Memory B cell (primary cell): ENCODE measurements around the gene CR2.
A peak's percentile ranks its signal among the peaks of the same experiment; 100 is the strongest.
"Not testable (repeated sequence)": the region's sequence is repeated elsewhere in the genome, so short reads cannot be mapped to it uniquely, and the experiment has no call there.

Source experiments
- ATAC-seq: fragments of 150-1000 bp; cut with Tn5 transposase; 2 replicates; pipeline ENCODE4 v1.10.0; 2021; ENCODE audit warnings: low read depth, mild to moderate bottlenecking, moderate library complexity
- DNase-seq, 2 donors: peaks; one replicate each; pipeline ENCODE4 v3.0.0; 2022; ENCODE audit warnings: low spot score in 2 of 2
- H3K27ac Mint-ChIP-seq: one replicate; pipeline ENCODE4 v1.8.0; 2022; ENCODE audit warnings: mild to moderate bottlenecking, moderate library complexity, mixed read lengths
- H3K27me3 Mint-ChIP-seq: one replicate; pipeline ENCODE4 v1.8.0; 2022; ENCODE audit warnings: mixed read lengths
- H3K36me3 Mint-ChIP-seq: one replicate; pipeline ENCODE4 v1.8.0; 2022; ENCODE audit warnings: mild to moderate bottlenecking, mixed read lengths
- H3K4me1 Mint-ChIP-seq: one replicate; pipeline ENCODE4 v1.8.0; 2022; ENCODE audit warnings: mixed read lengths
- H3K4me3 Mint-ChIP-seq: one replicate; pipeline ENCODE4 v1.8.0; 2022; ENCODE audit warnings: mild to moderate bottlenecking, moderate library complexity, mixed read lengths
- H3K9me3 Mint-ChIP-seq: one replicate; pipeline ENCODE4 v1.8.0; 2022; ENCODE audit warnings: mixed read lengths

CR2 gene

DNA sequence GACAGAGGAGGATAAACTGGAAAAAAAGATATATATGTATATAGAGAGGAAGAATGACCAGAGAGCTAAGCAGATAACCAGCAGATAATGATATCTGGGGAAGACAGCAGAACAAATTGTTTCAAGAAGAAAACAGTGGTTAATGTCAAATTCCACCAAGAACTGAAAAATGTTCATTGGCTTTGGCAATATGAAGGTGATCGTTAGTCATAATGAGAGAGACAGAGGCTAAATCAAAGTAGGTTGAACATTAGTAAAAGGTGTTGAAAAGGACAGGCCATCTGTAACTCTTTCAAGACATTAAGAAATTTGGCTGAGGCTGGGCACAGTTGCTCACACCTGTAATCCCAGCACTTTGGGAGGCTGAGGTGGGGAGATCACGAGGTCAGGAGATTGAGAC, 25.3 kb upstream of the CR2 start:
- peak overlapping the region; percentile 71 for H3K27ac Mint-ChIP-seq
- H3K4me3 Mint-ChIP-seq: peak overlapping the region; percentile 9
- no peaks in the 10 kb centered on the region for H3K9me3 Mint-ChIP-seq
- no peaks in the 10 kb centered on the region for H3K36me3 Mint-ChIP-seq
- no peak for DNase-seq
- H3K27me3 Mint-ChIP-seq: no peaks in the 10 kb centered on the region
- peaks cover 50% of the 10 kb centered on the region for H3K4me1 Mint-ChIP-seq
- no peak for ATAC-seq

DNA sequence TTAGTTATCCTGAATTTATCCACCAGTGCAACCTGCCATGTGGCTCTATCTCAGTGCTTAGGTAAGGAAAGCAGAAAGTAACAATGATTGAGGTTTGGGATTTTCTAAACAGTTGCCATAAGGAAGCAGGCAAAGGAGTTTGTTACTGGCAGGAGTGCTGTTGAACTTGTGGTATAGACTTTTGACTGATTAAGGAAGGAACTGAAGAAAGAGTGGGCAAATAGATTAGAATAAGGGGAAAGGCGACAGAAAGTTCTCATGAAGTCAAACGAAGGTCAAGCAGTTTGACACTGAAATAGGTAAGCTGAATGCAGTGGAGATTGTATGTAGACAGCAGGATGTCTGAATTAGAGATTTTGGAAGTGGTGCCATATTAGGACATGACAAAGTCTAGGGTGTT, 24.2 kb upstream of the CR2 start:
- H3K27ac Mint-ChIP-seq: peak overlapping the region; percentile 71
- peak overlapping the region; percentile 39 for H3K4me3 Mint-ChIP-seq
- no peak for DNase-seq
- H3K27me3 Mint-ChIP-seq: no peaks in the 10 kb centered on the region
- H3K4me1 Mint-ChIP-seq: peaks cover 54% of the 10 kb centered on the region
- H3K9me3 Mint-ChIP-seq: no peaks in the 10 kb centered on the region
- peaks cover 1% of the 10 kb centered on the region for H3K36me3 Mint-ChIP-seq
- ATAC-seq: peak; percentile 20

DNA sequence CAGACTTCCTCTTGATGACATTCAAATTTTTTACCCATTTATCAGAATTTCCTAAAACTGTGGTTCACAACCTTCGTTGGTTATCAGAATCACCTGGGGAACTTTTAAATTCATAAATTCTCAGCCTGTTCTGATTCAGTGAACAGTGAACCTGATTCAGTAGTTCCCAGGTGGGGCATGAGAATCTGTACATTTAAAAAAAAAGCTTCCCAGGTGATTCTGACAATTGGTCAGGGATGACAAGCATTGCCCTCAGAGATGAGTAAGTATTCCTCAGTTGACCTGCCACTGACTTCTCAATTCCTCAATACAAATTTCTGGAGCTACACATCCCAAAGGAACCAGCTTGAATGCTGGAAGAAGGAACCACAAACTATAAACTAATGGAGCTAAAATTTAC, 23.5 kb upstream of the CR2 start:
- no peak for DNase-seq
- ATAC-seq: peak; percentile 62
- Mint-ChIP-seq H3K36me3 (peaks cover 1% of the 10 kb centered on the region), H3K27ac (peak overlapping the region; percentile 71), H3K27me3 (no peaks in the 10 kb centered on the region), H3K4me1 (peaks cover 50% of the 10 kb centered on the region), H3K4me3 (no peak overlapping the region), H3K9me3 (no peaks in the 10 kb centered on the region)

DNA sequence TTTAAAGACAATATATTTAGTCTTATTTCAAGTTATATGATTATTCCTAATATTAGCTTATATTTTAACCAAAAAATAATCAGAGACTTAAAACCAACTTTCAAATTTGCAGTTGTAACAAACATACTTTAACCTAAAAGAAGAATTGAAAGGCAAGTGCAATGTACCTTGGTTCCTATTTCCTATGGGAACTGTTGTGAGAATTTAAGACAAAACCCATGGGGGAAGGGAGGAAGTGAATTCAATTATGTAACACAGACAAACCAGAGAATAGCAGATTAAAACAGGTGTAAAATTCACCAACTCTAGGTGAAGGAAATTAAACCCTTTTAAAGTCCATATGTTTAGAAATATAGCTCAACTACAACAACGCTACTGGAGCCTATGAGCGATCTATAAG, 22.6 kb upstream of the CR2 start:
- no peaks in the 10 kb centered on the region for H3K9me3 Mint-ChIP-seq
- H3K36me3 Mint-ChIP-seq: peaks cover 1% of the 10 kb centered on the region
- peak overlapping the region; percentile 31 for H3K27ac Mint-ChIP-seq
- peak overlapping the region; percentile 45 for H3K4me3 Mint-ChIP-seq
- no peaks in the 10 kb centered on the region for H3K27me3 Mint-ChIP-seq
- ATAC-seq (peak; percentile 81), DNase-seq (no peak)
- H3K4me1 Mint-ChIP-seq: peaks cover 55% of the 10 kb centered on the region

DNA sequence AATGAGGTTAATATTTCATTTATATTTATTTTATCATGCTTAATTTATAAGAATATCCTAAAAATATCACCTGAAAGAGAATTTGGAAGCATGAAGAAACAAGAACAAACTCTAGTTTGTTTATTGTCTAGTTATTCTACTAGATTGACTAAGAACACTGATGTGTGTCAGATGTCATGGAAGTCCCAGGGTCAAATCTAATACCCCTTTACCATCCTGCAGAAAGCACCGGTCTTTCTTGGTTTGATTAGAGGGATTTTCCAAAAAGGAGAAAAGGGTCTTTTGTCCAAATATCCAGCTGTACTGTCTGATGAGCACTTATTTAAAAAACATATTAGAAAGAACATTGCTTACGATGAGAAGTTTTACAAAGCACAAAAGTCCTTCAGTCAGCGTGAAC, 20.7 kb upstream of the CR2 start:
- no peak for ATAC-seq
- Mint-ChIP-seq H3K4me3 (no peak overlapping the region), H3K27me3 (no peaks in the 10 kb centered on the region), H3K36me3 (peaks cover 1% of the 10 kb centered on the region), H3K4me1 (peaks cover 47% of the 10 kb centered on the region), H3K9me3 (no peaks in the 10 kb centered on the region), H3K27ac (no peak overlapping the region)
- DNase-seq: no peak

DNA sequence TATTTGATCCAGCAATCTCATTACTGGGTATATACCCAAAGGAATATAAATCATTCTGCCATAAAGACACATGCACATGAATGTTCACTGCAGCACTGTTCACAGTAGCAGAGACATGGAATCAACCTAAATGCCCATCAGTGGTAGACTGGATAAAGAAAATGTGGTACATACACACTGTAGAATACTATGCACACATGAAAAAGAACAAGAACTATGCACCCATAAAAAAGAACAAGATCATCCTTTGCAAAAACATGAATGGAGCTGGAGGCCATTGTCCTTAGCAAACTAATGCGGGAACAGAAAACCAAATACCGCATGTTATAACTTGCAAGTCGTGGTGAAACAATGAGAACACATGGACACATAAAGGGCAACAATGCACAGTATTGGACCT, 17.4 kb upstream of the CR2 start:
- not testable (repeated sequence) for H3K9me3 Mint-ChIP-seq, H3K27me3 Mint-ChIP-seq, H3K36me3 Mint-ChIP-seq, DNase-seq, ATAC-seq, H3K27ac Mint-ChIP-seq, H3K4me3 Mint-ChIP-seq
- peaks cover 24% of the 10 kb centered on the region for H3K4me1 Mint-ChIP-seq

DNA sequence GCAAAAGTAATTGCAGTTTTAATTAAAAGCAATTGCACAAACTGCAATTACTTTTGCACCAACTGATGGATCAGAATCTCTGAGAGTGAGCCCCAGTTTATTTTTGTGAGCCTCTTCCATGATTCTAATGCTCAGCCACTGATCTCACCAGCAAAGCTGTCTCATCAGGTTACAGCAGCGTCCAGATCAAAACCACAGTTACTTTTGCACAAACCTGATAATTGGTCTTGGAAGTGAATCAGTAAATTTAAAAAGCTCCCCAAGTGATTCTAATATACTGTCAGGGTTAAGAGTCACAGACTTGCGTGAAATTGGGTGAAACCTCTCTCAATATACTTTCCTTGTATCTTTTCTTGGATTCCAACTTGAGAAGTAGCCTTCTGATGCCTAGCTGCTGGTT, 13.5 kb upstream of the CR2 start:
- DNase-seq (no peak), ATAC-seq (no peak)
- H3K9me3 Mint-ChIP-seq: no peaks in the 10 kb centered on the region
- no peak overlapping the region for H3K27ac Mint-ChIP-seq
- H3K4me1 Mint-ChIP-seq: peaks cover 20% of the 10 kb centered on the region
- H3K27me3 Mint-ChIP-seq: no peaks in the 10 kb centered on the region
- no peaks in the 10 kb centered on the region for H3K36me3 Mint-ChIP-seq
- no peak overlapping the region for H3K4me3 Mint-ChIP-seq

DNA sequence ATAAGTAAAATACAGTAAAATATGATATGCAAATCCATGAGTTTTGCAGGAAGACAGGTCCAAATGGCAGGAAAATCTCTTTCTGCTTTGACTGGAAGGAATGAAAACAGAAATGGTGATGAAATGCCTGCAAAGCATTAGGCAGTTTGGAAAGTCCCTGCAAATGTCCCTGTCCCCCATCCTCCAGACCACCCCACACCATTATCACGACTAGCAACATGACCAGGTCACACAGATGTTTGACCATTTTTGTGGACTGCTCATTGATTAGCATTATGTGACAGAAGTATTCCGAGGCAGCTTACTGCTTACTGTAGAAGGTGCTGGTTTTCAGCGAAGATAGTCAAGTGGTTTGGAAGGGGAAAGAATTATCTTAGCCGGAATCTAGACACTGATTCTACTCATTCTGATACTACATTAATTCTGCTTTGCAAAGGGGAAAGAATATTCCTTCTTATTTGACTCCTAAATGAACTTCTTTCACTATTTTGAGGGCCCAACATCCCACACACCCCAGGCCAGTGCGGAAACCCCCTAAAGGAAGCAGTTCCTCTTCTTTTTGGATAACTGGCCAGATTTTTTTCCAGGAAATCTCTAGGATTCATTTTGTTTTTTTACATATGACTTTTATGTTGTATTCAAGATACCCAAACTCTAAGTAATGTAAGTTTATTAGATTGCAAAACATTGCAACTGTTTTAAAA, 9.5 kb upstream of the CR2 start:
- H3K27me3 Mint-ChIP-seq: no peaks in the 10 kb centered on the region
- DNase-seq (no peak), ATAC-seq (no peak)
- H3K27ac Mint-ChIP-seq: no peak overlapping the region
- H3K4me3 Mint-ChIP-seq: no peak overlapping the region
- no peaks in the 10 kb centered on the region for H3K36me3 Mint-ChIP-seq
- peaks cover 12% of the 10 kb centered on the region for H3K4me1 Mint-ChIP-seq
- H3K9me3 Mint-ChIP-seq: no peaks in the 10 kb centered on the region

DNA sequence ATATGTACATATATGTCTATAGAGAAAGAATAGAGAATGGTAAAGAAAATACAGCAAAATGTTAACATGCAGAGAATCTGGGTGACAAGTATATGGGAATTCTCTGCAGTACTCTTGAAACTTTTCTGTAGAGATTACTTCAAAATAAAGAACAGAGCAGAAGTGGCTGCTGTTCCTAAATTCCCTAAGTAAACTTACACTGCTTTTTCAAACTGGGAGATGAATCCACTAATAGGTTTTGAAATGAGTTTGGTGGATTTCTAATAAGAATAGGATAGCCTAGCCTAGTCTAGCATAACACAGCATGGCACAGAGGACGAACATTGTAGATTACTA, 450 bp upstream of the CR2 start:
- H3K4me3 Mint-ChIP-seq: peak overlapping the region; percentile 84
- DNase-seq (no peak), ATAC-seq (no peak)
- H3K9me3 Mint-ChIP-seq: no peaks in the 10 kb centered on the region
- H3K27ac Mint-ChIP-seq: no peak overlapping the region
- no peaks in the 10 kb centered on the region for H3K27me3 Mint-ChIP-seq
- peaks cover 10% of the 10 kb centered on the region for H3K4me1 Mint-ChIP-seq
- no peaks in the 10 kb centered on the region for H3K36me3 Mint-ChIP-seq

DNA sequence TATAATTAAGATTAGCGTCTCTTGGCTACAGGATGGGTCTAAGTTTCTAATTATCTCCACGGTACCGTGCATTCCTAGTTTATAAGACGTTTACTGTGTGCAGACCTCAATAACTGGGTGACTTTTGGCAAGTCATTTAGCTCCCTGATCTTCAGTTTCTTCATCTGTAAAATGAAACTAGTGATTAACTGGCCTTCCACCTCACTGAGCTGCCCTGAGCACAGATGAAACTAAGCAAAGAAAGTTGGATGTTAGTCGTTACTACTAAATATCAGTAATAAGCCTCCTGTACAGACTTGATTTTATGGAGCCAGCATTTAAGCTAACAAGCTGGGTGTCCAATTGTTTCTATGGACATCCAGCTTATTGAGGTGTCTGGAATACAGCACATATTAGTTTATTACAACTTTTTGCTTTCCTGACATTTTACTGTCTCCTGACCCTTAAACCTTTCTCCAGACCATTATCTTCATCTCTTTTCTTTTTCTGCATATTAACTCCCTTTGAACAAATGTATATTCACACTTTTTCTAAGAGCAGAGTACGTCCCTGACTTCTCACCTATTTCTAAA, 1.1 kb downstream of the CR2 start:
- H3K27me3 Mint-ChIP-seq: no peaks in the 10 kb centered on the region
- H3K27ac Mint-ChIP-seq: no peak overlapping the region
- peak overlapping the region; percentile 84 for H3K4me3 Mint-ChIP-seq
- ATAC-seq (no peak), DNase-seq (no peak)
- peaks cover 14% of the 10 kb centered on the region for H3K4me1 Mint-ChIP-seq
- no peaks in the 10 kb centered on the region for H3K36me3 Mint-ChIP-seq
- no peaks in the 10 kb centered on the region for H3K9me3 Mint-ChIP-seq

DNA sequence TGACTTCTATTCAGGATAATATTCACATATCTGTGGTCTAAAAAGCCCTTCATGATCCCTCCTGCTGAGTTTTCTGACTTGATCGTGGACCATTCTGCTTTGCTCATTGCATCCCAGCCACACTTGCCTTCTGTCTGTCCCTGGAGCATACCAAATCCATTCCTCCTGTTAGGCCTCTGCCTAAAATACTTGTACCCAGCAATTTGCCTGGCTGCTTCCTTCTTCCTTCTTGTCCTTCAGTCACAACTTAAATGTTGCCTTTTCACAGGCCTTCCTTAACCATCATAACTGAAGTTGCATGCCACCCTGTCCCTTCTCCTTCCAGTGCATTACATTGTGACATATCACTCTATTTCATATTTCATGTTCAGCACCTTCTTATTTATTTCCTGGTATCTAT, 4.3 kb downstream of the CR2 start:
- Mint-ChIP-seq H3K4me3 (no peak overlapping the region), H3K4me1 (peaks cover 25% of the 10 kb centered on the region), H3K9me3 (no peaks in the 10 kb centered on the region), H3K36me3 (peaks cover 2% of the 10 kb centered on the region), H3K27ac (no peak overlapping the region), H3K27me3 (no peaks in the 10 kb centered on the region)
- ATAC-seq: no peak
- no peak for DNase-seq

DNA sequence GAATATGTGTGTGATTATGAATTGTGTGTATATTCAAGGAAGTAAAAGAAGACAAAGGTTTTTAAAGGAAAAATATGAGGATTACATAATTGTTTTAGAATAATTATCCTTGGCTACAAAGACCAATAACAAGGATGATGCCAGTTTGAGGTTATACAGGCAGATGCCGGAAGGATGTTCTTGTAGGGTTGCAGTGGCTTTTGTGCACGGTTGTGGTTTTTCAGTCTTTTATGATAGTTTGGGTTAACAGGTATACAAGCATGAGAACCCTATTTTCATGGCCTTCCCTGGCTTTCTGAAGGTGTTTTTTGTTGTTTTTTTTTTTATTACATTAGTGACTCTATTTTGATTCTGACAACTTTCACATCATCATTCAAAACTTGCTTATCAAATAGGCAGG, 4.9 kb downstream of the CR2 start:
- Mint-ChIP-seq H3K27me3 (no peaks in the 10 kb centered on the region), H3K27ac (no peak overlapping the region), H3K4me3 (no peak overlapping the region), H3K4me1 (peaks cover 24% of the 10 kb centered on the region), H3K9me3 (no peaks in the 10 kb centered on the region), H3K36me3 (peaks cover 6% of the 10 kb centered on the region)
- peak; percentile 30 for ATAC-seq
- DNase-seq: peak in 1 of 2 donors; percentile 9

DNA sequence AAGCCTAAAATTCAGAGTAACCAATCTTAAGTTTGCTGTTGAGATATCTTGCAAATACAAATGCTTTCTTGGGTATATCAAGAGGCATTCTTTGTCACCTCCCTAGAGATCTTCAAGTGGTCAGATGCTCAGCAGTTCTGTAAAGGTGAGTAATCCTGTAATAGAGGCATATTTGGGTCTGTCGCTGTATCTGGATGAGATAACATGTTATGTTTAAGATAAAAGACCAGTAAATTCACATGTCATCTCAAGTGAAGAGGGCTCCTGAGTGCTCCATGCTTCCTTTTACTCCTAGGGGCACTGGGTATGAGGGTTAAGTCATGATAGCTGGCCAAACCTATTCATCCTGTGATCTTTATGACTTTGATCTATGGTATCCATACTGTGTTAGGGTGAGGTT, 7.5 kb downstream of the CR2 start:
- H3K27ac Mint-ChIP-seq: peak overlapping the region; percentile 45
- H3K4me1 Mint-ChIP-seq: peaks cover 21% of the 10 kb centered on the region
- DNase-seq (no peak), ATAC-seq (no peak)
- no peaks in the 10 kb centered on the region for H3K27me3 Mint-ChIP-seq
- H3K9me3 Mint-ChIP-seq: no peaks in the 10 kb centered on the region
- no peak overlapping the region for H3K4me3 Mint-ChIP-seq
- peaks cover 14% of the 10 kb centered on the region for H3K36me3 Mint-ChIP-seq

DNA sequence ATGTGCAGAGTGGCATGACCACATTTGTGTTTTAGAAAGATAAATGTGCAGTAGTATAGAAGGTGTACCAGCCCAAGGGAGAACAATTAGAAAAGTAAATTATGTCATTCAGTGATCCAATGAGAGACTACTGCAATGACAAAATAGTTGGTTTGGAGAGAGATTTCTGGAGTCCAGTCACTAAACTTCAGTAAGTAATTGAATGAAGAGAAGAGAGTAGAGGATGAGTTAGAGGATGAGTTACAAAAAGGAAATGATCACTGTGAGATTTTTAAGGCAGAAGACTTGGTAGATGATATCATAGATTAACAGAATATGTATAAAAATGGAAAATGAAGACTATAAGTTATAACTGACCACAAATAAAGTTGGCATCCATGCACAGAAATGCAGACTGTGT, 8.4 kb downstream of the CR2 start:
- Mint-ChIP-seq H3K4me3 (no peak overlapping the region), H3K27ac (peak overlapping the region; percentile 4)

DNA sequence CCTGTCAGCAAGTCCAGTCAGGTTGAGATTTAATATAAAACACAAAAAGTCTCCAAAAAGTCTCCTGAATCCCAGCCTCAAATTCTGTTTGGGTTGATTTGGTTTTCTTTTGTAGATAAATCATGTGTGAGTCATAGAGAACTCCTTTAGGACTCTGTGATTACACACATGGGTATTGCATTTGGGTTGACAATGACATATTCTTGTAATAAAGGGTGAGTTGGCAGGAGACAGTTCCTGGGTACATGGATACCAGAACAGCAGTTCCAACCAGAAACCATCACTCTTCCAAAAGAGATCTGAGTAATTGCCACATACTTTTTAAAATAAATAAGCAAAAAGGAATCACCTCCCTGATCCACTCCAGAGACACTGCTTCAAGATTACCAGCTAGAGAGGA, 8.9 kb downstream of the CR2 start:
- Mint-ChIP-seq H3K27me3 (no peaks in the 10 kb centered on the region), H3K4me3 (no peak overlapping the region), H3K4me1 (peaks cover 23% of the 10 kb centered on the region), H3K36me3 (peaks cover 20% of the 10 kb centered on the region), H3K27ac (no peak overlapping the region), H3K9me3 (no peaks in the 10 kb centered on the region)
- DNase-seq (no peak), ATAC-seq (no peak)

More for the DNA sequence above, 8.4 kb downstream of the CR2 start:
- H3K4me1 Mint-ChIP-seq: peaks cover 23% of the 10 kb centered on the region
- H3K36me3 Mint-ChIP-seq: peaks cover 20% of the 10 kb centered on the region
- H3K9me3 Mint-ChIP-seq: no peaks in the 10 kb centered on the region
- ATAC-seq: no peak
- H3K27me3 Mint-ChIP-seq: no peaks in the 10 kb centered on the region
- no peak for DNase-seq
